T follicular helper cell (primary cell): ENCODE data around the gene ATXN10.

Experiments used
- DNase-seq: peaks from one replicate; pipeline ENCODE4 v3.0.0-alpha.2; 2020; ENCODE audit warnings: low read depth

Gene ATXN10

DNA sequence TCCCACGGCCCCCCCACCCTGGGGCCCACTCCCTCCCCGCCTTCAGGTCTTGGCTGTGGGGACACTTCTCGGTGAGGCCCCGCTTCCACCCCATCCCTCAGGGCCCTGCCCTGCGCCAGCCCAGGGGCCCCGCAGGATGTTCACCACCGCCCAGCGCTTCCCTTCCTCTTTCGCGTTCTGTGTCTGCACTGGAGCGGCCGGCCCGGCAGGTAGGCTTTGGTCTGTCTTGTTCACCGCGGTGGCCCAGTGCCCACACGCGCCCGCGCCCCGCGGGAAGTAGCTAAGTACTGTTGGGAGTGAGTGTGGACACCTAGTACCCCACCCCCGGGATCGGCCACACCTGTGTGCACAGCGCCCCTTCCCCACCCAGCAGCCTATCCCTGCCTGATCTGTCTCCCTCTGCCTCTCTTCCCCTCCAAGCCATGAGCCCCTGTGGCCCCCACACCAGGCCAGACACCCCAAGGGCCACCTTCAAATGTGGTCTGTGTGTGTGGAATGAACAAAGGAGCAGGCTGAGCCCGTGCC, 219.9 kb downstream of the ATXN10 start:
- DNase-seq = no peak

- no peak for DNase-seq
Observed at GRCh38 chr22:45891996-45892621, 220.5 kb downstream of the ATXN10 start.

GRCh38 chr22:45892681-45893461, 221.2 kb downstream of the ATXN10 start:
- no peak for DNase-seq

GRCh38 chr22:45893516-45893915, 221.9 kb downstream of the ATXN10 start:
- DNase-seq = no peak
